PC-9 (cell line): ENCODE measurements around the gene NARF. TPM values are rescaled to one million over a fixed set of nuclear protein-coding genes. Genes with fewer than 3 reads are reported as not detected.

Experiments
- BruUV-seq: library from RNA; stranded (reverse); fragments of 400-500 nt; replicated peaks from 2 replicates; lab custom pipeline; 2021; lab: Mats Ljungman, UMichigan
- CTCF ChIA-PET: fragments of 300-600 bp; sonication (Branson Sonifier 250); formaldehyde crosslinking; loops from one replicate; lab custom pipeline; 2022; ENCODE audit warnings: antibody characterized with exemption; lab: Charles Lee
- POLR2A ChIA-PET: fragments of 300-600 bp; sonication (Branson Sonifier 250); formaldehyde crosslinking; loops from one replicate; lab custom pipeline; 2022; ENCODE audit warnings: antibody characterized with exemption; ENCODE audit not compliant: unreplicated experiment; lab: Charles Lee
- DNase-seq, 2 experiments: peaks; one replicate each; pipeline versions ENCODE4 v3.0.0 to v3.0.0-alpha.2; 2015 to 2022; ENCODE audit warnings: mixed read lengths in 1 of 2
- H2AFZ ChIP-seq: fragments of 200-600 bp; sonication (generic); 2 replicates; pipeline ENCODE4 v1.8.1; 2017; ENCODE audit warnings: antibody characterized with exemption
- H3F3A ChIP-seq: fragments of 200-600 bp; sonication (generic); 2 replicates; pipeline ENCODE4 v1.8.1; 2017; ENCODE audit warnings: antibody characterized with exemption, mild to moderate bottlenecking, low read depth; ENCODE audit not compliant: insufficient read depth
- H3K27ac ChIP-seq: fragments of 200-600 bp; sonication (generic); 2 replicates; pipeline ENCODE4 v1.6.1; 2016; ENCODE audit warnings: mixed run types
- H3K27me3 ChIP-seq: fragments of 200-600 bp; sonication (generic); 2 replicates; pipeline ENCODE4 v1.6.1; 2016; ENCODE audit warnings: low read depth, mixed run types; ENCODE audit not compliant: insufficient read depth
- H3K36me3 ChIP-seq: fragments of 200-600 bp; sonication (generic); 2 replicates; pipeline ENCODE4 v1.6.1; 2016; ENCODE audit warnings: low read depth, mixed run types
- H3K4me1 ChIP-seq: fragments of 200-600 bp; sonication (generic); replicated peaks from 2 replicates; pipeline ENCODE4 v1.6.1; 2016; ENCODE audit warnings: mixed run types; ENCODE audit not compliant: insufficient read depth
- H3K4me2 ChIP-seq: fragments of 200-600 bp; sonication (generic); 2 replicates; pipeline ENCODE4 v1.6.1; 2017; ENCODE audit warnings: mixed run types
- H3K4me3 ChIP-seq: fragments of 200-600 bp; sonication (generic); 2 replicates; pipeline ENCODE4 v1.6.1; 2016; ENCODE audit warnings: mixed run types
- H3K79me2 ChIP-seq: fragments of 200-600 bp; sonication (generic); 2 replicates; pipeline ENCODE4 v1.6.1; 2017; ENCODE audit warnings: low read depth, mixed run types
- H3K9me2 ChIP-seq: fragments of 200-600 bp; sonication (generic); 2 replicates; pipeline ENCODE4 v1.8.1; 2017; ENCODE audit warnings: mild to moderate bottlenecking; ENCODE audit not compliant: insufficient read depth
- H3K9me3 ChIP-seq: fragments of 200-600 bp; sonication (generic); 2 replicates; pipeline ENCODE4 v1.8.1; 2016; ENCODE audit warnings: low read depth; ENCODE audit not compliant: insufficient read depth
- H4K20me1 ChIP-seq: fragments of 200-600 bp; sonication (generic); 2 replicates; pipeline ENCODE4 v1.8.1; 2017; ENCODE audit not compliant: insufficient read depth
- EZH2 ChIP-seq: fragments of 200-600 bp; sonication (generic); IDR thresholded peaks from 2 replicates; pipeline ENCODE4 v1.8.0; 2017; ENCODE audit warnings: antibody characterized with exemption, low read depth
- intact Hi-C: fragments of 100-400 bp; cut with micrococcal nuclease; formaldehyde crosslinking; loops from one replicate; pipeline ENCODE4 v1.10.0; 2022; ENCODE audit not compliant: unreplicated experiment
- total RNA-seq: library from RNA; stranded (reverse); gene quantifications from 2 replicates; pipeline ENCODE4 v1.2.3, GENCODE V29; 2021
- TF ChIP-seq, protein P1 (sequence below): fragments of 200-600 bp; sonication (generic); conservative IDR thresholded peaks from 2 replicates; pipeline ENCODE4 v1.6.1; 2017; ENCODE audit warnings: mixed run types, antibody characterized with exemption, mild to moderate bottlenecking, moderate library complexity

The NARF gene
- total RNA-seq, 1 experiment from 2014 or later = 57.2 TPM

- no peaks in the 10 kb centered on the region for H3K36me3 ChIP-seq
- no peak overlapping the region for H3K4me3 ChIP-seq
- H3K4me1 ChIP-seq = peaks cover 17% of the 10 kb centered on the region
- TF ChIP-seq EZH2 = no peak
- H3K27ac ChIP-seq = no peak overlapping the region
- ChIA-PET CTCF (no interaction called here), POLR2A (no interaction called here)
- H3K9me3 ChIP-seq = no peaks in the 10 kb centered on the region
- no peaks in the 10 kb centered on the region for H3K27me3 ChIP-seq
- no peaks in the 10 kb centered on the region for H3K9me2 ChIP-seq
- peaks cover 19% of the 10 kb centered on the region for H3F3A ChIP-seq
- no peaks in the 10 kb centered on the region for H4K20me1 ChIP-seq
- H3K79me2 ChIP-seq = no peaks in the 10 kb centered on the region
- H3K4me2 ChIP-seq = no peak overlapping the region
- DNase-seq = no peak
- intact Hi-C loops = no loop called here
- BruUV-seq = no TSS peak
- no peak overlapping the region for H2AFZ ChIP-seq
Measured at GRCh38 chr17:82464567-82464929, 6.0 kb downstream of the NARF start.

DNA sequence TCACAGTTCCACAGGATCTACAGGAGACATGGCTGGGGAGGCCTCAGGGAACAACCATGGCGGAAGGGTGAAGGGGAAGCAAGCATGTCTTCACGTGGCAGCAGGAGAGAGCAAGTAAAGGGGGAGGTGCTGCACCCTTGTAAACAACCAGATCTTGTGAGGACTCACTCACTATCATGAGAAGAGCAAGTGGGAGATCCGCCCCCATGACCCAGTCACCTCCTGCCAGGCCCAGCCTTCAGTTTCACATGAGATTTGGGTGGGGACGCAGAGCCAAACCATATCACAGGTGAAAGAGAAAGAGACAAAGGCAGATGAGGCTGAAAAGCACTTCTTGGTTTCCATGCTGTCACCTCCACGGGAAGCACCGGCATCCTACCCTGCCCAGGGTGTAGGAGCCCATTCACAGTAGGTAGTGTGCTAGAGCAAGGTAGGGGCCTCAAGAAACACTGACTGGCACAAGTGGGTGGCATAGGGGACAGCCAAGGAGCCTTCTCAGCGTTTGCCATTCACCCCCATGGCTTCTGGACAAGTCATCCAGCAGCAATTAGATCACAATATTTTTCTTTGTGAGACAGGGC, 6.6 kb downstream of the NARF start:
- ChIA-PET CTCF (no interaction called here), POLR2A (no interaction called here)
- H3F3A ChIP-seq = peaks cover 19% of the 10 kb centered on the region
- H3K79me2 ChIP-seq = no peaks in the 10 kb centered on the region
- BruUV-seq = no TSS peak
- no peak overlapping the region for H3K4me3 ChIP-seq
- no peak overlapping the region for H3K27ac ChIP-seq
- no peaks in the 10 kb centered on the region for H3K9me2 ChIP-seq
- DNase-seq = no peak
- H4K20me1 ChIP-seq = no peaks in the 10 kb centered on the region
- intact Hi-C loops = no loop called here
- H3K4me1 ChIP-seq = peaks cover 17% of the 10 kb centered on the region
- TF ChIP-seq, protein P1, sequence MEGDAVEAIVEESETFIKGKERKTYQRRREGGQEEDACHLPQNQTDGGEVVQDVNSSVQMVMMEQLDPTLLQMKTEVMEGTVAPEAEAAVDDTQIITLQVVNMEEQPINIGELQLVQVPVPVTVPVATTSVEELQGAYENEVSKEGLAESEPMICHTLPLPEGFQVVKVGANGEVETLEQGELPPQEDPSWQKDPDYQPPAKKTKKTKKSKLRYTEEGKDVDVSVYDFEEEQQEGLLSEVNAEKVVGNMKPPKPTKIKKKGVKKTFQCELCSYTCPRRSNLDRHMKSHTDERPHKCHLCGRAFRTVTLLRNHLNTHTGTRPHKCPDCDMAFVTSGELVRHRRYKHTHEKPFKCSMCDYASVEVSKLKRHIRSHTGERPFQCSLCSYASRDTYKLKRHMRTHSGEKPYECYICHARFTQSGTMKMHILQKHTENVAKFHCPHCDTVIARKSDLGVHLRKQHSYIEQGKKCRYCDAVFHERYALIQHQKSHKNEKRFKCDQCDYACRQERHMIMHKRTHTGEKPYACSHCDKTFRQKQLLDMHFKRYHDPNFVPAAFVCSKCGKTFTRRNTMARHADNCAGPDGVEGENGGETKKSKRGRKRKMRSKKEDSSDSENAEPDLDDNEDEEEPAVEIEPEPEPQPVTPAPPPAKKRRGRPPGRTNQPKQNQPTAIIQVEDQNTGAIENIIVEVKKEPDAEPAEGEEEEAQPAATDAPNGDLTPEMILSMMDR = no peak
- no peak for TF ChIP-seq EZH2
- H2AFZ ChIP-seq = no peak overlapping the region
- H3K36me3 ChIP-seq = no peaks in the 10 kb centered on the region
- H3K27me3 ChIP-seq = no peaks in the 10 kb centered on the region
- H3K9me3 ChIP-seq = no peaks in the 10 kb centered on the region
- H3K4me2 ChIP-seq = no peak overlapping the region

DNA sequence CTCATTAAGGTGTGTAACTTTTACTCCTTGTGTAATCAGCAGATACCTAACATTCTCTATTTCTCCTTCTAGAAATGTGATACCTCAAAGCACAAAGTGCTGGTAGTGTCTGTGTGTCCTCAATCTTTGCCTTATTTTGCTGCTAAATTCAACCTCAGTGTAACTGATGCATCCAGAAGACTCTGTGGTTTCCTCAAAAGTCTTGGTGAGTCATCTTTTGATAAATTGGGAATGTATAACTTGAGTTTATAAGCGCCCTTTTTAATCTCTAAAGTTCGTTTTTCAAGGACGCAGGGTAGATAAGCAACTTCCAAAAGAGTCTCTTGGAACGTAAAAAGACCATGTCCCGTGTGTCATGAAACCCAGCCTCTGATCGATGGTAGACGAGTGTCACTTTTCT, 10.2 kb downstream of the NARF start:
- no peaks in the 10 kb centered on the region for H3K36me3 ChIP-seq

More for the DNA sequence above, 10.2 kb downstream of the NARF start:
- no peaks in the 10 kb centered on the region for H3F3A ChIP-seq
- no peaks in the 10 kb centered on the region for H3K79me2 ChIP-seq
- H3K4me2 ChIP-seq = no peak overlapping the region
- CTCF ChIA-PET = no interaction called here
- DNase-seq = no peak
- no peaks in the 10 kb centered on the region for H3K4me1 ChIP-seq
- no peak overlapping the region for H2AFZ ChIP-seq
- no peaks in the 10 kb centered on the region for H4K20me1 ChIP-seq
- no peaks in the 10 kb centered on the region for H3K9me3 ChIP-seq
- no peaks in the 10 kb centered on the region for H3K9me2 ChIP-seq
- no peak overlapping the region for H3K4me3 ChIP-seq
- intact Hi-C loops = no loop called here
- POLR2A ChIA-PET = no interaction called here
- TF ChIP-seq, protein P1 = no peak
- TF ChIP-seq EZH2 = no peak
- no peaks in the 10 kb centered on the region for H3K27me3 ChIP-seq
- no peak overlapping the region for H3K27ac ChIP-seq
- no TSS peak for BruUV-seq
